Glomerular visceral epithelial cell (primary cell): ENCODE data around the gene COL18A1.
"Not testable (repeated sequence)": the region's sequence is repeated elsewhere in the genome, so short reads cannot be mapped to it uniquely, and the experiment has no call there.

Experiments
- DNase-seq: peaks from one replicate; pipeline ENCODE4 v3.0.0-alpha.2; 2016; ENCODE audit errors: extremely low spot score

The COL18A1 gene

DNA sequence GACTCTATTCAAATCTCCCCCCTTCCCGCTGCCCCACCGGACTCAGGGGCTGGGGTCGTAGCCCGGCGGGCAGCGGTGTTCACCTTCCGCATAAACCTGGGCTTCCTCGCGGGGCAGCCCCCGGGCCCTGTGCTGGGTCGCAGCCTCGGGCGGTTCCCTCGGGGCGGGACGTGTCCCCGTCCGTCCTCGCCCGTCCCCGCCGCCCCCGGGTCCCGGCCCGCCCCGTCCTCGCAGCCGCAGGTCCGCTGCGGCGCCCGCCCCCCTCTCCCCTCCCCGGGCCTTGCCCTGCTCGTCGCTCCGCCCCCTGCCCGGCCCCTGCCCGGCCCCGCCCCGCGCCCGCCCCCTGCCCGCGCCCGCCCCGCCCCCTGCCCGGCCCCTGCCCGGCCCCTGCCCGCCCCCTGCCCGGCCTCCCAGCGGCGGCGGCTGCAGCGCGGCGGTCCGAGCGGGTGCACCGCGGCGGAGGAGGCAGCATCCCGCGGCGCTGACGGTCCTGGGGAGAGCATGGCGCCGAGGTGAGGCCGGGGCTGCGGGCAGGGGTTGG is at the start of gene COL18A1:
TSS of gene COL18A1 (plus strand) at position 436 of the 541 bp plus-strand sequence. CDS start at position 502, 66 bp downstream.
- DNase-seq = peak; percentile 69

DNA sequence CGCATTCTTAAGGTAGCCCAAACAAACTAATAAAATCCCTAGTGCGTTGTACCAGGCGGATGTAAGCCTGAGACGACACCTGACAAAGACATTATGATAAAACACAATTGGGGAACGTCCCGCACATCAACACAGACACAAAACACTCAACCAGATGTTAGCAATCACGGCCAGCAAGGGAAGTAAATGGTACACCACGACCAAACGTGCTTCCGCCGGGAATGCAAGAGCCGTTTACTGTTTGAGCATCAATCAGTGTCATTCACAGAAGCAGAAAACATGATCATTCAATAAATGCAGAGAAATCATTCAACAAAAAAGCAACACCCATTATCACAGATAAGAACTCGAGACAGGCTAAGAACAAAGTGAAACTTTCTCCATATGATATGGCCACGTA is 49.4 kb upstream of the COL18A1 start:
- DNase-seq = no peak

DNA sequence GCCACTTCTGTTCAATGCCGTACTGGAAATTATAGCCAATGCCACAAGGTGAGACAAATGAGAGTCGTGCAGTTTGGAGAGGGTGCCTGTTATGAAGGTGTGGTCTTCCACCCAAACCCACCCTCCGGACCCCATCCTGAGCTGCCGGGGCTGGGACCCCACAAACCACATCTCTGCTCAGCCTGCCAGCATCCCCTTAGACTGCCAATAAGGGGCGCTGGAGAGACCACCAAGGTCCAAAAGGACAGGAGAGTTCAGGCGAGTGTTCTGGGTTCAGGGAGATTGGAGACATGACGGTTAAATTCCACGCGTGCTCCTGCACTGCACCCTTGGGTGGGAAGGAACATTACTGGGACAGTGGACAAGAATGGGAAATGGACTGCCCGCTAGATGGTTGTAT is 48.7 kb upstream of the COL18A1 start:
- DNase-seq = no peak

DNA sequence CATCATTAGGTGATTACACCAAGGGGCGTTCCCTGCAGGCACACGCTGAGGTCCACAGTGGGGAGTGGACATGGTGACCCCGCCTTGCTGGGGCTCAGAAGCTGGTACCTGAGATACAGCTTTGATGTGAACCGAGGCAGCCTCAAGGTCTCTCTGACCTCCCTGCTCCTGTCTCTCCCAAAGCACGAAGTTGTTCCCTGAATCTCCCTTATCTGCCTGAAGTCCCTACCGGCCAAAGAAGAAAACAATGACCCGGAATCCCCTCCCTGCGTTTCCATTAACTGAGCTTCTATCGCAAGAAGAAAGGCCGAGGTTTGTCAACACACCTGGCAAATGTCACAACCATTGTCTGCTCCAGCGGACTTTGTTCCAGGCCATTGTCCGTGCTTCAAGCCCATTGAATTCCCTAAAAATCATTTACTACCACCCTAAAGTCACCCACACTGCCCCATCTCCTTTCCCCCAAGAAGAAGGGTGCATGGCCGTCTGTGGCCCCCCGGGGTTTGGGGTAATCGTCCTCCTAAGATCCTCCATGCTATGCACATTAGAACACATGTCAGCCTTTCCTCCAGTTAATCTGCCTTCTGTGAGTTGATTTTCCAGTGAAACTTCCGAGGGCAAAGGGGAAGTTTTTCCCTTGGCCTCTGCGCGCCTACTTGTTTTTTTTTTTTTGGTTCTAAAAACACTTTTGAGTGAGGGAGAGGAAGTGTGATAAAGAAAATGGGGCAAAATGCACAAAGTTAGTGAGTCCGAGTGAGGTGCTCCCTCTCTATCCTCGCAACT is 48.1 kb upstream of the COL18A1 start:
- no peak for DNase-seq

DNA sequence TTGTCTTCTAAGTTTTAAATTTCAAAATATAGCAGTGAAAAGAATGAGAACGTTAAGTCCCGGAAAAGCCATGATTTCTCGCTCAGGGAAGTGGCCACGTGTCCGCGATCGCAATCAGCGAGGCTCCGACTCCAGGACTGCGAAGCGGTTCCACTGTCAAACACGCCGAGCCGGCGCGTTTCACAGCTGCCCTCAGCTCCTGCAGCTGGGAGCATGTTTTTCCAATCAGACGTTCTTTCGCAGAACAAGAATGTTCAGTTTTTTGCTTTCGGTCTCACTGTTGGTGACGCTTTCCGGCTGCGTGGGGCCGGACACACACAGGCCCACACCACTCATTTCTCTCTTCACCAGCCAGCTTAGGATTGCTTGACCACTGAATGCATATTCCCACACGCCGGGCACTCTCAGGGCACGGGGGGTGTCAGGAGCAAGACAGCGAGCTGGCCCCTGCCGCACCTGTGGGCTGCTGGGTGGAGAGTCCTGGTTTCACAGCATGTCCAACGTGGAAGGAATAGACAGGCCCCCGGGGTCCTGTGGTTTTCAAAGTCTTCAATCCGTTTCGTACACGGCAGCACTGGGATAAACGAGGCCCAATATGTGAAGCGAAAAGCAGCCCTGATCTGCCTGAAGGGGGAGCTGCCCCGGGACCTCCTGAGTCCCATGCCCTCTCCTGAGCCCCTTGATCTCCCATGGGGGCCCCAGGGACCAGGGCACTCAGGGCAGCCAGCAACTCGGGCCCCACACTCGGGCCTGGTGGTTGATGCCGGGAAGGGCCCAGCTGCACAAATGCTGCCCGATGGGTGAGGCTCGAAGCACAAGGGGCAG is 47.3 kb upstream of the COL18A1 start:
- DNase-seq = no peak

DNA sequence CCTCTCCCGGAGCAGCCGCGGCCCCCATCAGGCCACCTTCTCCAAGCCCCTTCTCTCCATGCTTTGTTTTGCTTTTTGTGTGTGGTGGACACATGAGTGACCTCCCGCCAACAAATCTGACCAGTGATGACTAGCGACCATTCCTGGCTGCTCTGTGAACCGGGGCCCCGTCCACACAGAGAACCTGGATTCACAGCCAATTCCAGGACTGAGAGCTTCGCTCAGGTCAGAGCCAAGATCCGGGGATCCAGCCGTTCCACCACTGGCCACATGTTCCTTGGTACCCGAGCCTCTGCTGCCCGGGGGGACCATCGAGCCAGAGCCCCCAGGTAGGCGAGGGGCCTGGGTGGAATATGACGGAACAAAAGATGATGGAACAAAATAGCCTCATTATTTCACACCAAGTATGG is 46.7 kb upstream of the COL18A1 start:
- no peak for DNase-seq

DNA sequence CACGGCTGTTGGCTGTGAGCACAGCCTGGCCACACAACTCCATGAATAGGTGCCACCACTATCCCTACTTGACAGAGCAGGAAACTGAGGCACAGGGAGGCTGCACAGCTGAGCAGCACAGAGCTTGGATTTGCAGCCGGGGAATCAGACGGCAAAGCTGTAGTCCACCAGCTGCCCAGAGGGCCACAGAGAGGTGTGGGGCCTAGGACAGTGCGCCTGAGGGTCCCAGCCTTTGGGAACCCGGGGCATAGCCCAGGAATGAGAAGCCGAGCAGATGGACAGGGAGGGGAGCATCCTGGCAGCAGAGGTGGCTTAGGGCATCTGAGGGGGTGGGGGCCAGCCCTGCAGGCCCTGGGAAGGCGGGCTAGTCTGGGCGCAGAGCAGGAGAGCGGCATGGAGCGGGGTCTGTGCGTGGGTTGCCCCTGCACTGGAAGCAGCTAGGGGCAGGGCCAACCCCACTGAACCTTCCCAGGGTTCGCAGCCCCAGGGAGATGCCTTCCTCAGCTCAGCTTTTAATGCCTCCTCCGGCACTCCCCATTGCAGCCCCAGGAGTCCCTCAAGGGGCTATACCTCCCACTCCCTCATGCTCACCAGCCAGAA is 46.2 kb upstream of the COL18A1 start:
- no peak for DNase-seq

DNA sequence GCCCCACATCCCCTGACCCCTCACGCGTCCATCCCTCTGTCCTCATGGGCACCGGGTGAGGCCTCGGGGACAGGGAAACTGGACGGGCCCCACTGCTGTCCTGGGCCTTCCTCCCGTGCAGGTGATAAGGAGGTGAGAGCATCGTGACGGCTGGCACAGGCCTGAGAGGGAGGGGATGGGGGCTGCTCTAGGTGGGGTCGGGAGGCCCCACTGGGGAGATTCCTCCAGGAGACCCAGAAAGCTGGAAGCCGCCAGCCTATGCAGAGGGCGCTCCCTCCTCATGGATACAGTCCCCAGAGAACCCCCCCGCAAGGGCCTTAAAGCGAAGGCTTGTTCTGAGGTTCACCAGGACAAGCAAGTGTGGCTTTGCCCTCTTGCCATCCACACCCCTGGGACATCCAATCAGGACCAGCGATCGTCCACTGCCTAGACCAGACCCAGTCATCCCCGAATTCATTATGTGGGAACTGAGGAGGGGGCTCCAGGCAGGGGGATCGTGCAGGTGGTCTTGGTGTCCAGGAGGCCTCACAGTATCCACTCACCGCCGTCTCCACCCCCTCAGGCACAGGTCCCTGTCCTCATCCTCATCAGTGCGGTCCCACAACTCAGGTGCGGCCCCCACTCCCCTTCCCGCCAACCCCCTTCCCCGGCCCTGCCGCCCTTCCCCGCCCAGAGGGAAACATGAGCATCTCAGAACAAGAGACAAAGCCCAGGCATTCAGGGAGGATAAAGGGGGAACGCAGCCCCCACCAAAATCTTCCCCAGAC is 45.3 kb upstream of the COL18A1 start:
- no peak for DNase-seq

DNA sequence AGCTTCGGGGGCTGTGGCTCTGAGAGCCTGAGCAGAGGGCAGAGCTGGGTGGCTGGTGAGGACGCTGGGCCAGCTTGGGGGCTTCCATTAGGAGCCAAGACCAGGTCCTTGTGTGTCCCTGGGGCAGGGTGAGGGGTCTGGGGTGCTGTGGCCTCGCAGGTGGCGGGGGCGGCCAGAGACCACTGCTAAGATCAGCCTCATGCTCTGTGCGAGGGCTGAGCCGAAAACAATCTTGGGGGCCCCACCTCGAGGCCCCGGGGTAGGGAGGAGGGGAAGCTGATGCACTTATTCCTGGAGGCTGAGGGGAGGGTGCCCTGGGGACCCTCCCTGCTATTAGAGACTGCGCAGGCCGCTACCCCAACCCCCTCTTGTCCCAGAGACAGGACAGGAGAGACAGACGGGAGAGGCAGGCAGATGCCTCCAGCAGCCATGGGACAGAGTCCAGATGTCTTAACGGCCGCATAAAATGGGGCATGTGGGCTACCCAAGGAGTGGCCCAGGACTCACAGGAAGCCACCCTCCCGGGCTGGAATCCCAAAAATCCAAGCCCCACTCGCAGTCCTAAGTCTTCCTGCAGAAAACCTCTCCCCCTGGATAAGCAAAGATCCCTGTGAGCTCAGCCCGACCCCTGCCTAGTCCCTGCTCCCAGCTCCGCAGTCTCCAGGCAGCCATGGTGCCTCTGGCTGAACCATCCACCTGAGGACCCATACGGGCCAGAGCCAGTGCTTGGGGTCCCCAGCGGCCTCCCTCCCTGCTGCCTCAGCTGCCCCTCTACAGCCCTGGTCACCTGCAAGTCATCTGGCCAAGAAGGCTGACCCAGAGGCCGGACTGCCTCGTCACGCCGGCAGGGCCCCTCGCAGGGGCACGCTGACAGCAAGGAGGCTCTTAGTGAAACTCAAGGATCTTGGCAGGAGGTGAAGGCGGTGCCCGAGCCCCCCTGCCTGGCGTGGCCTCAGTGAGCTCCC is 43.6 kb upstream of the COL18A1 start:
- DNase-seq = no peak

DNA sequence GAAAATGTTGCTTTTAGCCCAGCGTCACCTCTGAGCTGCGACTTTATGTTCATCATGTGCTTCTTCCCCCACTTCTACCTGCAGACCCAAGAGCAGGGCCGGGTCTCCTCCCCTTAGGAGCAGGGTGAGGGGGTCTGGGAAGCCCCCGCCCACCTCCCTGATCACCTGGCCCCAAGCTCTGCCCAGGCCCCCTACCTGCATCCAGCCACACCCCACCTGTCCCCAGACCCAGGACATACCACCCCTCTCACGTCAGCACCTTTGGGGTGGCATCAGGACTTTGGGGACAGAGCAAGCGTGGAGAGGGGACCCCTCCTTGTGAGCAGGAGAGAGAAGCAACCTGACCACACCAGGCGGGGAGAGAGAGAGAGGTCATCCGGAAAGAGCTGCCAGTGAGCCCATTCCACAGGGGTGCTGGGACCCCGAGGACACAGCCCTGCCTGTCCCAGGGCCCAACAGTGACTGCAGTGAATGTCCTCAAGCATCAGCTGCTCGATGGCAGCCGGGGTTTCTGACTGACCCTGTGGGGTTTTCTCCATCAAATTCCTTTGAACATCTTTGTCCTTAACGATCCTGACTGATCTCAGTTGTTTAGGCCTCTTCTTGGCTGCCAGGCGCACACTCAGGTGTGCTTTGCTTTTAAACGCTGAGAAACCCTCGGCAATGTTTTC is 42.8 kb upstream of the COL18A1 start:
- DNase-seq = no peak

DNA sequence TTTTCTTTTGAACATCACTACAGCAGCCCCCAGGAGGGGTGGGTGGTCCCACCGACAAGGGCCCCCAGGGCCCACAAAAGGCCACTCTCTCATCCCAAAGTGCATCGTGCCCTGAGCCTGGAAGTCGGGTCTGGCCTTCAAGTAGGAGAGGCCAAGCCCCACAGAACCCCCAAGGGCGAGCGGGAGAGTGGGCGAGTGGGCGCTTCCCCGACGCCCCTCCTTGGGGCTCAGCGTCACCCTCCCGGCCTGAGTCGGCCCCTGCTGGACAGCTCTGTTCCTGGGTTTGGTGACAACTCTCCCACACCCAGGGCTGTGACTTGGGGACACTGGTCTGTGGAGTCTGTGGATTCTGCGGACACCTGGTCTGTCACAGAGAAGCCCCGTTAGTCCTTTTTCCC is 42.2 kb upstream of the COL18A1 start:
- no peak for DNase-seq

DNA sequence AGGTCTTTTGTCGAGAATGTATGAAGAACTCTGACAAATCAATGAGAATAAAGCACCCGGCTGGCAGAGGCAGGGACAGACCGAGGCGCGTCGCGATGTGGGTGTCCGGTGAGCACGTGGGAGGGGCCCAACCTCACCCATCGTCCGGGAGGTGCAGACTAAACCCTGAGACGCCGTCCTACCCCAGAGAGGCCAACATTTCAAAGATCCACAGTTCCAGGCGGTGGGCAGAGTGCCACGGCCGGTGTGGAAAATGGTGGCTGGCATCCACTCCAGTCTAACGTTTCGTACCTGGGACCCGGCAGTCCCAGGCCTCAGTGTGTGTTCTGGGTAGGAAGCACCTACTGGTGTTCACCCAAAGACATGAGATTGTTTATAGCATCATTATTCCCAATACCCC is 41.7 kb upstream of the COL18A1 start:
- DNase-seq = not testable (repeated sequence)

DNA sequence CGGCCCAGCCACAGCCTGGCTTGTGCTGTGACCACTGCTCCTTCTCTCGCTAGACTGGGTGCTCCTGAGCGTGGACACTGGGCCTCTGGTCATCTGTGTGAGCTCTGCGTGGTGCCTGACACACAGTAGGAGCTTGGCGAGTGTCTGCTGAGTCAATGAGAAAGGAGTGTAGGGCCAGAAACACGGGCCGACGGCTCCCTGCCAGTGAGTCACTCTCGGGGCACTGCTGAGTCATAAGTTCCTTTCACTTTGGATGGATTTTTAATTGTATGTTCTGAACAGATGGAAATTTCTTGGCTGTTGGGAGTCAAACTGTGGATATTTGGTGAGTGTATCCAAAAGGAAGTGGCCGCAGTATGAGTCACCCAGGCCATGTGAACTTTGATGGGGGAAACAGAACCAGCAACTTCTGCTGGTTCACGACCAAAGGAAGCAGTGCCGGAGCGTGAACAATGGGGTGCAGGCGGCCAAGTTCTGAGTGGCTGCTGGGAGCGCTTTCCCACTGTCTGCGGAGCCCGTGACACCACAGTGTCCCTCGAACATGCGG is 41.0 kb upstream of the COL18A1 start:
- DNase-seq = peak; percentile 98

DNA sequence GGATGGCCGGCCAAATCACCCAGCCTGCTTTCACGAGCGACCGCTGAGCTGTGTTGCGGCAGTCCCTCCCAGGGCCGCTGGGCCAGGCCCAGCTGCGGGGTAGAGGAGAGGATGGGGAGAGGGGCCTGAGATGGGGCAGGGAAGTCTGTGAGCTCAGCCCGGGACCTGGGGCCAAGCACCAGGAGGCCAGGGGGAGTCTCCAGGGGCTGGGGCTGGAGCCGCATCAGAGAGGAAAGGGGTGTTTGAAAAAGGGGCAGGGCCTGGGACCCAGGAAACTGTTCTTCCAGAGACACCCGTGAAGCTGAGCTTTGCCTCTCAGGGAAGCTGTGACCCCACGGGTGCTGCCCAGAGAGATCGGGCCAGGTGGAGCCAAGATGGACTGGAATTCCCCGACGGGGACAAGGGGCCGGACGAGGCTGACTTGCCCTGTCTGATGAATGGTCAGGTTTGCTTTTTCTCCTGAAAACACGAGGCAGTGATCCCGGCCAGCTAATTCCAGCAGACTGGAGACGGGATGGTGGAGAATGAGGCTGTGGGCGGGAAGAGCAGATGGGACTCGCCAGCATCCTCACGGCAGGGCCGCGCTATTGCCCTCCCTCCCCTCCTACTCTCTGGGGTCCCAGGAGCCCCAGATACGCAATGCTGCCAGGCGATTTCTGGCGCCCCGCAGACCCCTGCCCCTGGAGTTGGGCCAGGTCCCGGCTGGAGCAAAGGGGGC is 40.3 kb upstream of the COL18A1 start:
- DNase-seq = peak; percentile 89

DNA sequence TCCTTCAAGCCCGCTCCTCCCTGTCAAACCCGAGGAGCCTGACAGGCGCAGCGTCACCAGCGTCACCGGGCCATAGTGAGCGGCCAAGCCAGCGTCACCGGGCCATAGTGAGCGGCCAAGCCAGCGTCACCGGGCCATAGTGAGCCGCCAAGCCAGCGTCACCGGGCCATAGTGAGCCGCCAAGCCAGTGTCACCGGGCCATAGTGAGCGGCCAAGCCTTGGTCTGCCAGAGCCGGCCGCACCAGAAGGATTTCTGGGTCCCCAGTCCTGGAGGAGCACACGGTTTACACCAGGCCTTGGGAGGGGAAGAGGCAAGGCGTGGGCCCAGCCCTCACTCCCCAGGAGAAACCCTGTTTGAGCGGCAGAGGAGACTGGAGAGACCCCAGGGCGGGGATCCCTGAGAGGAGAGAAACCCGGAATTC is 39.8 kb upstream of the COL18A1 start:
- no peak for DNase-seq

DNA sequence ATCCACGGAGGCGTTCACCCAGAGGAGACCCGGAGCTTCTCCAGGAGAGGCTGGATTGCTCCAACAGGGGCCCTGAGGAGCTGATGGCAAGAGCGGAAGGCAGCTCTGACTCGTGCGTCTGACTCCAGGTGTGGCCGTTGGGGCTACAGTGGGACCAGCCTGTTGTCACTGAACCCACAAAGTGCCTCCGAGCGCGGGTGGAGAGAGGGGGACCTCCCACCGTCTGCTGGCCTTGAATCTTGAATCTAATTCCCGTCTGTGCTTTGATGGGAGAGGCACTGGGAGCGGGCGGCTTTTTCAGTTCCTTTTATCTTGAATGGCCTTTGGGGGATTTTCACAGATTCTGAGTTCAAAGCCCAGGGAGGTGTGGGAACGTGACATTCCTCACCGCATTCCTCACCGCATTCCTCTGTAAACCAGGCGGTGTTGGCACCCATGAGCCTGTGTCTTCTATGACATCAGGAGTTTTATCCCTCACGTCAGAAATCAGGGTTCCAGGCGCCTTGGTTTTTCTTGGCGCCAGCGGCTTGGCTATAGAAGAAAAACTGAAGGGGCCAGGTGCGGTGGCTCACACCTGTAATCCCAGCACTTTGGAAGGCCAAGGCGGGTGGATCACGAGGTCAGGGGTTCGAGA is 39.2 kb upstream of the COL18A1 start:
- DNase-seq = peak; percentile 95

DNA sequence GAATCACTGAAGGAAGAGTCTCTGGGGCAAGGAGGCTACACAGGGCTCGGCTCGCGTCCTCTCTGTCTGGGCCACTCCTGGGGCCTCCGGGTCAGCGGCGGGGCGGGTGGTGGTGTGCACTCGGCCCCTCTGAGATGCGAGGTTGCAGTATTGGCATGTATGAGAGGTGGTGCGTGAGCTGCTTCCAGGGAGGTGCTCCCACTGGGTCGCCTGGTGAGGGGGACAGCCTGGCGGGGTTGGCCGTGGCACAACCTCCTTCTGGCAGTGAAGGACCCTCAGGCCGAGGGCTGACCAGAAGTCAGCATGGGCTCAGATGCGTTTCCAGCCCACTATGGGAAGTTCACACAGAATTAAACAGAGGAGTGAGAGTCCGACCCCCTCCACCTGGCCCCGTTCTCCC is 38.5 kb upstream of the COL18A1 start:
- DNase-seq = no peak

DNA sequence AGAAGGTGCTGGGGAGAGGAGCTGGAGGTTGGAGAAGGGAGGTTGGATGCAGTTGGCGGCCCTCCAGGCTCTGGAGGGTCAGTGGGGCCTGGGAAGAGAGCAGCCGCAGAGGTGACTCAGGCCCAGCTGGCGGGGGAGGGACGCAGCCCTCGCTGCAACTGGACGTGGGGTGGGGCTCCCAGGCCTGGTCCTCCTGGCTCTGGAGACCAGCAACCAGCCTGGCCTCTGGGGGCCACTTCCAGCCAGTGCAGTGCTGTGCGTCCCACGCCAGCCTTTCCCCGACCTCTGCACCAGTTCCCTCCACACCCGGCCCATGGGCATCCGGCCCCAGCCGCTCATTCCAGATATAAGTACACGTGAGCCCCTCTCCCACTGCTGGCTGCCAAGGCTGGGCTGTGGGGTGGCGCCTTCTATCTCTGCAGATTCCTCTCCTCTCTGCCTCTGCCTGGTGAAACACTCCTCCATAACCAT is 38.0 kb upstream of the COL18A1 start:
- DNase-seq = peak; percentile 99
